PC-9 (cell line): Measurements from ENCODE around the gene TBX6. TPM values are rescaled to one million over a fixed set of nuclear protein-coding genes. Genes with fewer than 3 reads are reported as not detected.

Experiments used
- BruUV-seq: library from RNA; stranded (reverse); fragments of 400-500 nt; replicated peaks from 2 replicates; lab custom pipeline; 2021; lab: Mats Ljungman, UMichigan
- CTCF ChIA-PET: fragments of 300-600 bp; sonication (Branson Sonifier 250); formaldehyde crosslinking; loops from one replicate; lab custom pipeline; 2022; ENCODE audit warnings: antibody characterized with exemption; lab: Charles Lee
- POLR2A ChIA-PET: fragments of 300-600 bp; sonication (Branson Sonifier 250); formaldehyde crosslinking; loops from one replicate; lab custom pipeline; 2022; ENCODE audit warnings: antibody characterized with exemption; ENCODE audit not compliant: unreplicated experiment; lab: Charles Lee
- DNase-seq, 2 experiments: peaks; one replicate each; pipeline versions ENCODE4 v3.0.0 to v3.0.0-alpha.2; 2015 to 2022; ENCODE audit warnings: mixed read lengths in 1 of 2
- H2AFZ ChIP-seq: fragments of 200-600 bp; sonication (generic); 2 replicates; pipeline ENCODE4 v1.8.1; 2017; ENCODE audit warnings: antibody characterized with exemption
- H3F3A ChIP-seq: fragments of 200-600 bp; sonication (generic); 2 replicates; pipeline ENCODE4 v1.8.1; 2017; ENCODE audit warnings: antibody characterized with exemption, mild to moderate bottlenecking, low read depth; ENCODE audit not compliant: insufficient read depth
- H3K27ac ChIP-seq: fragments of 200-600 bp; sonication (generic); 2 replicates; pipeline ENCODE4 v1.6.1; 2016; ENCODE audit warnings: mixed run types
- H3K27me3 ChIP-seq: fragments of 200-600 bp; sonication (generic); 2 replicates; pipeline ENCODE4 v1.6.1; 2016; ENCODE audit warnings: low read depth, mixed run types; ENCODE audit not compliant: insufficient read depth
- H3K36me3 ChIP-seq: fragments of 200-600 bp; sonication (generic); 2 replicates; pipeline ENCODE4 v1.6.1; 2016; ENCODE audit warnings: low read depth, mixed run types
- H3K4me1 ChIP-seq: fragments of 200-600 bp; sonication (generic); replicated peaks from 2 replicates; pipeline ENCODE4 v1.6.1; 2016; ENCODE audit warnings: mixed run types; ENCODE audit not compliant: insufficient read depth
- H3K4me2 ChIP-seq: fragments of 200-600 bp; sonication (generic); 2 replicates; pipeline ENCODE4 v1.6.1; 2017; ENCODE audit warnings: mixed run types
- H3K4me3 ChIP-seq: fragments of 200-600 bp; sonication (generic); 2 replicates; pipeline ENCODE4 v1.6.1; 2016; ENCODE audit warnings: mixed run types
- H3K79me2 ChIP-seq: fragments of 200-600 bp; sonication (generic); 2 replicates; pipeline ENCODE4 v1.6.1; 2017; ENCODE audit warnings: low read depth, mixed run types
- H3K9me2 ChIP-seq: fragments of 200-600 bp; sonication (generic); 2 replicates; pipeline ENCODE4 v1.8.1; 2017; ENCODE audit warnings: mild to moderate bottlenecking; ENCODE audit not compliant: insufficient read depth
- H3K9me3 ChIP-seq: fragments of 200-600 bp; sonication (generic); 2 replicates; pipeline ENCODE4 v1.8.1; 2016; ENCODE audit warnings: low read depth; ENCODE audit not compliant: insufficient read depth
- H4K20me1 ChIP-seq: fragments of 200-600 bp; sonication (generic); 2 replicates; pipeline ENCODE4 v1.8.1; 2017; ENCODE audit not compliant: insufficient read depth
- EZH2 ChIP-seq: fragments of 200-600 bp; sonication (generic); IDR thresholded peaks from 2 replicates; pipeline ENCODE4 v1.8.0; 2017; ENCODE audit warnings: antibody characterized with exemption, low read depth
- intact Hi-C: fragments of 100-400 bp; cut with micrococcal nuclease; formaldehyde crosslinking; loops from one replicate; pipeline ENCODE4 v1.10.0; 2022; ENCODE audit not compliant: unreplicated experiment
- total RNA-seq: library from RNA; stranded (reverse); gene quantifications from 2 replicates; pipeline ENCODE4 v1.2.3, GENCODE V29; 2021
- TF ChIP-seq, protein P1 (sequence below): fragments of 200-600 bp; sonication (generic); conservative IDR thresholded peaks from 2 replicates; pipeline ENCODE4 v1.6.1; 2017; ENCODE audit warnings: mixed run types, antibody characterized with exemption, mild to moderate bottlenecking, moderate library complexity

Gene TBX6
- total RNA-seq, 1 experiment from 2014 or later, result 8.3 TPM

DNA sequence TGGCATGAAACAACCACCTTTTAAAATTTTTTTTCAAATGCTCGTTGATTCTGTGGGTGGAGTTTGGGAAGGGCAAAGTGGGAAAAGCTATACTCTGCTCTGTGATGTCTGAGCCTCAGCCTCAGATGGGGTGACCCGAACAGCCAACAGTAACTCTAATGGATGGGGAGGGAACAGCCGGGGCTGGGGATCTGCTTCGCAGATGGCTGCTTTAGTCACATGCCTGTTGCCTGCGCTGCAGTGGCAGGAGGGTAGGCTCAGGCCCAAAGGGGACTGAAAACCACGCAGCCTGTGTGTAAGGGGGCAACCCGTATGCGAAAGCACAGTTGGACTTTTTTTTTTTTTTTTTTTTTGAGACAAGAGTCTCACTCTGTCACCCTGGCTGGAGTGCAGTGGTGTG lies 46.2 kb upstream of the TBX6 start:
- Histone ChIP-seq H3K4me2 (no peak overlapping the region), H3K9me3 (no peaks in the 10 kb centered on the region), H2AFZ (no peak overlapping the region), H4K20me1 (no peaks in the 10 kb centered on the region), H3F3A (no peaks in the 10 kb centered on the region; the same call in 1 of the 2 replicates), H3K9me2 (no peaks in the 10 kb centered on the region), H3K36me3 (no peaks in the 10 kb centered on the region), H3K4me1 (no peaks in the 10 kb centered on the region), H3K27me3 (no peaks in the 10 kb centered on the region), H3K27ac (no peak overlapping the region), H3K4me3 (no peak overlapping the region), H3K79me2 (no peaks in the 10 kb centered on the region)
- intact Hi-C loops, result no loop called here
- no TSS peak for BruUV-seq
- no peak for DNase-seq
- ChIA-PET CTCF (no interaction called here), POLR2A (no interaction called here)
- TF ChIP-seq EZH2, result no peak
- TF ChIP-seq, protein P1, sequence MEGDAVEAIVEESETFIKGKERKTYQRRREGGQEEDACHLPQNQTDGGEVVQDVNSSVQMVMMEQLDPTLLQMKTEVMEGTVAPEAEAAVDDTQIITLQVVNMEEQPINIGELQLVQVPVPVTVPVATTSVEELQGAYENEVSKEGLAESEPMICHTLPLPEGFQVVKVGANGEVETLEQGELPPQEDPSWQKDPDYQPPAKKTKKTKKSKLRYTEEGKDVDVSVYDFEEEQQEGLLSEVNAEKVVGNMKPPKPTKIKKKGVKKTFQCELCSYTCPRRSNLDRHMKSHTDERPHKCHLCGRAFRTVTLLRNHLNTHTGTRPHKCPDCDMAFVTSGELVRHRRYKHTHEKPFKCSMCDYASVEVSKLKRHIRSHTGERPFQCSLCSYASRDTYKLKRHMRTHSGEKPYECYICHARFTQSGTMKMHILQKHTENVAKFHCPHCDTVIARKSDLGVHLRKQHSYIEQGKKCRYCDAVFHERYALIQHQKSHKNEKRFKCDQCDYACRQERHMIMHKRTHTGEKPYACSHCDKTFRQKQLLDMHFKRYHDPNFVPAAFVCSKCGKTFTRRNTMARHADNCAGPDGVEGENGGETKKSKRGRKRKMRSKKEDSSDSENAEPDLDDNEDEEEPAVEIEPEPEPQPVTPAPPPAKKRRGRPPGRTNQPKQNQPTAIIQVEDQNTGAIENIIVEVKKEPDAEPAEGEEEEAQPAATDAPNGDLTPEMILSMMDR, result no peak

DNA sequence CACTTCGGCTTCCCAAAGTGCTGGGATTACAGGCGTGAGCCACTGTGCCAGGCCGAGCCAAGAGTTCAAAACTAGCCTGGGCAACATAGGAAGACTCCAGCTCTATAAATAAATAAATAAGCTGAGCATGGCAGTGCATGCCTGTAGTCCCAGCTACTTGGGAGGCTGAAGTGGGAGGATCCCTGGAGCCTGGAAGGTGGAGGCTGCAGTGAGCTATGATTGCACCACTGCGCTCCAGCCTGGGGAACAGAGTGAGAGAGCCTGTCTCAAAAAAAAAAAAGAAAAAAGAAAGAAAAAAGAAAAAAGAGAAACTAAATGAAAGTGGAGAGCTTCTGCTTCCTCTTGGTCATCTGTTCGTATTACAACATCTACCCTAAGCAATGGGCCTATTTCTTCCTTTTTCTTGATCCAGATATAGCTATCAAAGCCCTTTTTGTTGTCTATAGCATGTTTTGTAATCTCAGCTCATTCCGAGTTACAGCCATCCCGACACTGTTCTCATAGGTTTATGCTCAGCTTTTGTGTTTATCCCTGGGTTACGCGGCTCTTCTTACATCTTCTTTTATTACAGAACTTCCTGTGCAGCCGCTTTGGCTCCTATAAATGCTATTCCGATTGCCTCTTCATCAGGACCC lies 45.4 kb upstream of the TBX6 start:
- BruUV-seq, result no TSS peak
- intact Hi-C loops, result no loop called here
- no peaks in the 10 kb centered on the region for H3K4me1 ChIP-seq
- no peaks in the 10 kb centered on the region for H3K79me2 ChIP-seq
- H2AFZ ChIP-seq, result no peak overlapping the region
- H3F3A ChIP-seq, result no peaks in the 10 kb centered on the region; the same call in 1 of the 2 replicates
- no peaks in the 10 kb centered on the region for H3K36me3 ChIP-seq
- POLR2A ChIA-PET, result interaction anchor here (0.6 kb wide), 1 partner anchor 23 kb away, joined by 5 read pairs; no protein-coding TSS in a partner anchor
- TF ChIP-seq EZH2, result no peak
- TF ChIP-seq, protein P1, result no peak
- H3K4me3 ChIP-seq, result no peak overlapping the region
- DNase-seq, result no peak
- H3K27me3 ChIP-seq, result no peaks in the 10 kb centered on the region
- H3K4me2 ChIP-seq, result no peak overlapping the region
- no peaks in the 10 kb centered on the region for H3K9me3 ChIP-seq
- H3K9me2 ChIP-seq, result no peaks in the 10 kb centered on the region
- H3K27ac ChIP-seq, result no peak overlapping the region
- CTCF ChIA-PET, result interaction anchor here (0.6 kb wide), 1 partner anchor 9 kb away, joined by 6 read pairs; no protein-coding TSS in a partner anchor
- no peaks in the 10 kb centered on the region for H4K20me1 ChIP-seq

DNA sequence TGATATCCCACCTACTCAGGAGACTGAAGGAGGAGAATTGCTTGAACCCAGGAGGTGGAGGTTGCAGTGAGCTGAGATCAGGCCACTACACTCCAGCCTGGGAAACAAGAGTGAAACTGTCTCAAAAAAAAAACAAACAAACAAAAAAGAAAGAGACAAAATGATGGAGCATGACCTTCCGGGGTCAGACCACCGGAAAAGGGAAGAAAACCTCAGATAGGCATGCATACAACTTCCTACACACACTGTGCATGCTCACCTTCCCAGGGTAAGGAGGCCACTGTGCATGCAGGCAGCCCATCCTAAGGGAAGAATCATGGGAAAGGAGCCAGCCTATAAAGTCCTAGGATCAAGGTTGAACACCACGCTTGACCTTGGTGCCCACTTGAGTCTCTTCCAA lies 40.9 kb upstream of the TBX6 start:
- H4K20me1 ChIP-seq, result no peaks in the 10 kb centered on the region
- no peak overlapping the region for H3K27ac ChIP-seq
- no peaks in the 10 kb centered on the region for H3F3A ChIP-seq
- no peak overlapping the region for H2AFZ ChIP-seq
- H3K27me3 ChIP-seq, result no peaks in the 10 kb centered on the region
- H3K4me3 ChIP-seq, result no peak overlapping the region
- no peaks in the 10 kb centered on the region for H3K9me3 ChIP-seq
- no peaks in the 10 kb centered on the region for H3K4me1 ChIP-seq
- no peak overlapping the region for H3K4me2 ChIP-seq
- intact Hi-C loops, result no loop called here
- POLR2A ChIA-PET, result no interaction called here
- BruUV-seq, result no TSS peak
- no peaks in the 10 kb centered on the region for H3K9me2 ChIP-seq
- DNase-seq, result no peak
- TF ChIP-seq, protein P1, result no peak
- TF ChIP-seq EZH2, result no peak
- H3K36me3 ChIP-seq, result no peaks in the 10 kb centered on the region
- H3K79me2 ChIP-seq, result no peaks in the 10 kb centered on the region
- CTCF ChIA-PET, result no interaction called here
